Mesothelial cell of epicardium (in vitro differentiated cells): ENCODE measurements around the gene TENT5C. TPM values are rescaled to one million over a fixed set of nuclear protein-coding genes. Genes with fewer than 3 reads are reported as not detected.

Experiments used
- DNase-seq, 2 experiments: peaks; one replicate each; pipeline ENCODE4 v3.0.0; 2021; ENCODE audit warnings: low spot score in 2 of 2; ENCODE audit not compliant: unreplicated experiment in 2 of 2
- H3K27ac Mint-ChIP-seq: 2 replicates; pipeline ENCODE4 v1.8.0; 2021; ENCODE audit warnings: mixed read lengths
- H3K27me3 Mint-ChIP-seq: 2 replicates; pipeline ENCODE4 v1.8.0; 2021; ENCODE audit warnings: low read depth, mixed read lengths
- H3K36me3 Mint-ChIP-seq: 2 replicates; pipeline ENCODE4 v1.8.0; 2021; ENCODE audit warnings: mixed read lengths
- H3K4me1 Mint-ChIP-seq: 2 replicates; pipeline ENCODE4 v1.8.0; 2021; ENCODE audit warnings: mixed read lengths
- H3K4me3 Mint-ChIP-seq: 2 replicates; pipeline ENCODE4 v1.8.0; 2021; ENCODE audit warnings: mild to moderate bottlenecking, moderate library complexity, mixed read lengths
- H3K9me3 Mint-ChIP-seq: 2 replicates; pipeline ENCODE4 v1.8.0; 2021; ENCODE audit warnings: mixed read lengths
- total RNA-seq: library from RNA; stranded (reverse); gene quantifications from 3 replicates; pipeline ENCODE4 v1.2.1, GENCODE V29; 2021
- TF ChIP-seq, protein P1 (sequence below): fragments of 200-600 bp; sonication (generic); IDR thresholded peaks from one replicate; pipeline ENCODE4 v1.5.0; 2021; ENCODE audit warnings: antibody characterized with exemption; ENCODE audit not compliant: unreplicated experiment

Gene TENT5C
- total RNA-seq, 1 donor from 2014 or later = 0.31 TPM

DNA sequence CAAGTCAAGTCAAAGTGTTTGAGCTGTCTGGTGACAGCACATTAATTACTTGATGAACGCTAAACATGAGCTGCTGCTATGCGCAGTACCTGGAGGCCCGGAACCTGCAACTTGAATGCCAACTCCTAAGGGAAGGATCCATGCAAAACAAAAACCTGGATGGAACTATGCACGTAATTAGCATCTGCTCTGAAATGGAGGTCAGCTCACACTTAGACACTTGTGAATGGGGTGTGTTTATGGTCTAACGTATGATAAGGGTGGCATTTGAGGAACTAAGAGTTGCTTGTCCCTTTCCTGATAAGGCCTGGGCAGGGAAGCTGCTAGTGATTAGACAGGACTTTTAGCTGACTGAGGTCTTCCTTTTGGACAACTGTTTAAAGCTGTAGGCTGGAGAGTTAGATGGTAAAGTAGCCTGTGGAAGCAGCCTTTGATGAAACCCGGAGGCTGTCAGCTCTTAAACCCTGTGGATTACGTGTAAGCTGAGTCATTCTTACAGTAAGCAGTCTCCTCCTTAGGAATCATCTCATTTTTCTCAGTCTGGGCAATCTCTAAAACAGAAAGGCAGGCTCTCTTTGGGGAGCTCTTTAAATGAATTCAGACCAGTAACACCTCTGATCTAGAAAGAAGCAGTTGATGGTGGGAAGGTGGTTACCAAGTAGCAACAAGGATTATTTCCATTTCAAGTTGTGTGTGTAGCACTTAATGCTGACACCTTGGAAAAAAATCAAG is 6.8 kb downstream of the TENT5C start:
- no peak overlapping the region for H3K4me3 Mint-ChIP-seq
- peaks cover 52% of the 10 kb centered on the region for H3K27me3 Mint-ChIP-seq
- H3K9me3 Mint-ChIP-seq = no peaks in the 10 kb centered on the region
- no peak overlapping the region for H3K27ac Mint-ChIP-seq
- H3K36me3 Mint-ChIP-seq = no peaks in the 10 kb centered on the region
- H3K4me1 Mint-ChIP-seq = peaks cover 20% of the 10 kb centered on the region
- DNase-seq = no peak
- TF ChIP-seq, protein P1, sequence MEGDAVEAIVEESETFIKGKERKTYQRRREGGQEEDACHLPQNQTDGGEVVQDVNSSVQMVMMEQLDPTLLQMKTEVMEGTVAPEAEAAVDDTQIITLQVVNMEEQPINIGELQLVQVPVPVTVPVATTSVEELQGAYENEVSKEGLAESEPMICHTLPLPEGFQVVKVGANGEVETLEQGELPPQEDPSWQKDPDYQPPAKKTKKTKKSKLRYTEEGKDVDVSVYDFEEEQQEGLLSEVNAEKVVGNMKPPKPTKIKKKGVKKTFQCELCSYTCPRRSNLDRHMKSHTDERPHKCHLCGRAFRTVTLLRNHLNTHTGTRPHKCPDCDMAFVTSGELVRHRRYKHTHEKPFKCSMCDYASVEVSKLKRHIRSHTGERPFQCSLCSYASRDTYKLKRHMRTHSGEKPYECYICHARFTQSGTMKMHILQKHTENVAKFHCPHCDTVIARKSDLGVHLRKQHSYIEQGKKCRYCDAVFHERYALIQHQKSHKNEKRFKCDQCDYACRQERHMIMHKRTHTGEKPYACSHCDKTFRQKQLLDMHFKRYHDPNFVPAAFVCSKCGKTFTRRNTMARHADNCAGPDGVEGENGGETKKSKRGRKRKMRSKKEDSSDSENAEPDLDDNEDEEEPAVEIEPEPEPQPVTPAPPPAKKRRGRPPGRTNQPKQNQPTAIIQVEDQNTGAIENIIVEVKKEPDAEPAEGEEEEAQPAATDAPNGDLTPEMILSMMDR = no peak

DNA sequence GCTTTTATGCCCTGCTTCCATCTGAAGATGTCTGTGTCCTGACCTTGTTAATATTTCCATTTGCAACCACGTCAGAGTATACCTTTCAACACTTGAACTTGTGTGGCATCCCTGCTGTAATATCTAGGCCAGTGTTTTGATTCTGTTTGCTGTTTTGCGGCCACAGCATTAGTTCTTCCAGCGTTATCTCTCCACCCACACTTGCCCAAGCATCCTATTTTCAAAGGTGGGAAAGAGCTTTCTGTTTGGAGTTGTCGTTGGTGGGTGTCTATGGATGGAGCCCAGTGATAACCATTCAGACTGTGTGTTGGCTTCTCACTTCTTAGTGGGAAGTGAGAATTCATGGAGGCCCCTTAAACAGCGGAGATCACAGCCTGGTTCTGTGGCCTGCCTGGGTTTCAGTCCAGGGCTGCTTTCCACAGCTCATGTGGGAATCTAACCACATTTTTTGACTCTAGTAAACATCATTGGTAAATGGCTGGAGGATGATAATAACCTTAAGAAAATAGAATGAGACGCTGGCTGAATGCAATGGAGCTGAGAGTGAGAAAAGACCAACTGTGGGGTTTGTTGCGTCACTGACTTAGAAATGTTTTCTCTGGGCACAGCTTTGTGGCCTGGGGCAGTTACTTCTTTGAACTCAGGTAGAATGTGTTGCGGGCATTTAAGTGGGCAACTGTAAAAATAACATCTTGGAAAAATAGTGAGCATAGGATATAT is 7.6 kb downstream of the TENT5C start:
- no peak overlapping the region for H3K4me3 Mint-ChIP-seq
- no peaks in the 10 kb centered on the region for H3K9me3 Mint-ChIP-seq
- H3K27me3 Mint-ChIP-seq = peaks cover 50% of the 10 kb centered on the region
- H3K36me3 Mint-ChIP-seq = no peaks in the 10 kb centered on the region
- no peak overlapping the region for H3K27ac Mint-ChIP-seq
- TF ChIP-seq, protein P1 = no peak
- H3K4me1 Mint-ChIP-seq = peaks cover 20% of the 10 kb centered on the region
- no peak for DNase-seq

DNA sequence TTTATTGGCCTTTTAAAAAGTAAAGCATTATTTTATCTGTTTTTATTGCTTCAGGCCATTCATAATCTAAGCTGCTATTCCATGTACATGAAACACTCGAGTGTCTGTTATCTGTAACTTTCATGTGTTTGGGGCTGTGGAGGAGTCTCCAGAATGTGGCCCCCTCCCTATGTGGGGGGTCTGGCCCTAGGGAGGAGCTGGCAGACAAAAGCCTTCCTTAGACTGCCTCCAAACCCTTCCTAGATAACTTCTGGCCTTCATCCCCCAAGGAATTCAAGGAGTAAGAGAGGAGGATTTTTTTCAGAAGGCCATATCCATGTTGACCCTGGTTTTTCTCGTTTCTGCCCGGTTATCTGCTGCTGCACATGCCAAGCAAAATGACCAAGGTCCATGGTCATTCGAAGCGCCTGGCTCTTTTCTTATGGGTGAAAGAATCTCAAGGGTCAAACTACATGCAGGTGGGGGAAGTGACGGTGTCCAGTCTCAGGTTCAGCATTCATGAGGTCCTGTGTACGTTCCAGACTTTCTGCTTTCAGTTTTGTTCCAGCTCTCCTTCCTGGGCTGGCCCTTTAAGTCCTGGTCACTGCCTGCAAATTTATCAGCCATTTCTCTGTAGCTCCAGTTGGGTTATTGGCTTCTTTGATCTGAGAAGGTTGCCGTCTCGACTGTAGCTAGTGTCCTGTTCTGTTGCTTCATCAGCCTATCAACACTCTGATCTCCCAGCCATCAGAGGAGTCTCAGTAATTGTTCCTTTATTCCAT is 8.3 kb downstream of the TENT5C start:
- Mint-ChIP-seq H3K27me3 (peaks cover 43% of the 10 kb centered on the region), H3K9me3 (no peaks in the 10 kb centered on the region), H3K36me3 (no peaks in the 10 kb centered on the region), H3K27ac (no peak overlapping the region), H3K4me3 (no peak overlapping the region), H3K4me1 (peaks cover 20% of the 10 kb centered on the region)
- DNase-seq = no peak
- TF ChIP-seq, protein P1 = no peak

DNA sequence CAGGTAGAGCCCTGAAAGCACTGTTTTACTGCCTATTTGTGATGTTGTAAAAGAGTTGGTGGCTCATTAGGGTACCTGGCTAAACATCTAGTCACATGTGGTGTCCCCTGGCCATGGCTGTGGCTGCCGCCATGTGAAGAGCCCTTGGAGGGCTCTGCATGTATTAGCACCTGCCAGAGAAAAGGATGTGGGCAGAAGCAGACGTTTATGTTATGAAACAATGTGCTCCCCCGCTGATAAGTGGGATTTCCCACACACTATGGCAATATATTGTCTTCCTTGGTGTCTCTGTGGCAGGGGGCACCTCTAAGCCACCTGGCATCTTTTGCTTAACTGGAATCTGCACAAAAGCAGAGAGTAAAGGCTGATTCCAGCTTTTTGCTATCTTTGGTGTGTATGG is 9.6 kb downstream of the TENT5C start:
- H3K36me3 Mint-ChIP-seq = no peaks in the 10 kb centered on the region
- no peak for DNase-seq
- peaks cover 32% of the 10 kb centered on the region for H3K27me3 Mint-ChIP-seq
- TF ChIP-seq, protein P1 = no peak
- peaks cover 20% of the 10 kb centered on the region for H3K4me1 Mint-ChIP-seq
- no peak overlapping the region for H3K27ac Mint-ChIP-seq
- H3K4me3 Mint-ChIP-seq = no peak overlapping the region
- H3K9me3 Mint-ChIP-seq = no peaks in the 10 kb centered on the region

DNA sequence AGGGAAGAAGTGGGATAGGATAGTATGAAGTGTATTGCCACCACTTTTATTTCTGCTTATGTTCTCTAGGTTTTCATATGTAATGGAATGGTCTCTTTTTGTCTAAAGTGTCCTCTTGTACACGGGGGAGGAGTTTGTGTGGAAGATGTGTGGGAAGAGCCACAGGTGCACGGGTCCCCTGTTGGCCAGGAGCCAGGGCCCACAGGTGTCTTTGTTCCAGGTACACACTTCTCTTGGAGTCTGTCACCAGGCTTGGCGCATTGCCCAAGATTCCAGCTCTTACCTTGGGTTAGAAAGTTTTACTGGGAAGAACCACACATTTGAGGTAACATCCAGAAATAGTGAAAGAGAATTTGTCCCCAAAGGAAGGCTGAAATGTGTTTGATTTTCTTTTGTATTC is 10.5 kb downstream of the TENT5C start:
- no peaks in the 10 kb centered on the region for H3K9me3 Mint-ChIP-seq
- H3K4me1 Mint-ChIP-seq = peaks cover 20% of the 10 kb centered on the region
- no peaks in the 10 kb centered on the region for H3K36me3 Mint-ChIP-seq
- TF ChIP-seq, protein P1 = no peak
- no peak overlapping the region for H3K4me3 Mint-ChIP-seq
- no peak for DNase-seq
- peaks cover 29% of the 10 kb centered on the region for H3K27me3 Mint-ChIP-seq
- no peak overlapping the region for H3K27ac Mint-ChIP-seq
